IMR-90 (cell line): ENCODE data around the gene TAP2. TPM values are rescaled to one million over a fixed set of nuclear protein-coding genes. Genes with fewer than 3 reads are reported as not detected.

ENCODE experiments used
- ATAC-seq: fragments of 200-7000 bp; cut with Tn5 transposase; 2 replicates; pipeline ENCODE4 v1.9.1; 2020; ENCODE audit warnings: low read depth, mild to moderate bottlenecking, moderate library complexity
- BruUV-seq: library from RNA; stranded (reverse); fragments of 400-500 nt; replicated peaks from 2 replicates; lab custom pipeline; 2021; lab: Mats Ljungman, UMichigan
- CTCF ChIA-PET: fragments of 300-600 bp; formaldehyde crosslinking; extraction: SDS; loops from one replicate; lab custom pipeline; 2021; ENCODE audit warnings: antibody characterized with exemption; lab: Yijun Ruan, JAX
- POLR2A ChIA-PET: fragments of 300-600 bp; sonication (Branson Sonifier 250); formaldehyde crosslinking; loops from one replicate; lab custom pipeline; 2022; ENCODE audit warnings: antibody characterized with exemption; ENCODE audit not compliant: unreplicated experiment; lab: Charles Lee
- DNase-seq: peaks from one replicate; pipeline ENCODE4 v3.0.0; 2013
- H2AFZ ChIP-seq: replicated peaks from 2 replicates; pipeline ENCODE3; 2013; ENCODE audit warnings: low read length, mild to moderate bottlenecking; ENCODE audit not compliant: poor library complexity
- H2AK5ac ChIP-seq: 2 replicates; pipeline ENCODE4 v1.6.1; 2013; ENCODE audit warnings: low read depth, low read length, inconsistent platforms
- H2AK9ac ChIP-seq: replicated peaks from 2 replicates; pipeline ENCODE3; 2013; ENCODE audit warnings: mild to moderate bottlenecking, low read depth, low read length, moderate library complexity; ENCODE audit not compliant: poor library complexity
- H2BK120ac ChIP-seq: 2 replicates; pipeline ENCODE4 v1.6.1; 2013; ENCODE audit warnings: low read depth, low read length, inconsistent platforms
- H2BK15ac ChIP-seq: 3 replicates; pipeline ENCODE4 v1.6.1; 2013; ENCODE audit warnings: low read depth, low read length, inconsistent platforms
- H2BK20ac ChIP-seq: 2 replicates; pipeline ENCODE4 v1.6.1; 2013; ENCODE audit warnings: low read depth, mild to moderate bottlenecking, inconsistent platforms, low read length, moderate library complexity
- H2BK5ac ChIP-seq: 2 replicates; pipeline ENCODE4 v1.6.1; 2013; ENCODE audit warnings: mild to moderate bottlenecking, low read depth, low read length, inconsistent platforms; ENCODE audit not compliant: poor library complexity, severe bottlenecking
- H3K14ac ChIP-seq: replicated peaks from 2 replicates; pipeline ENCODE4 v1.6.1; 2013; ENCODE audit warnings: low read depth, low read length, inconsistent platforms
- H3K18ac ChIP-seq: 2 replicates; pipeline ENCODE4 v1.6.1; 2013; ENCODE audit warnings: low read depth, low read length, control low read depth
- H3K23ac ChIP-seq: 2 replicates; pipeline ENCODE4 v1.6.1; 2013; ENCODE audit warnings: low read depth, low read length, inconsistent platforms
- H3K27ac ChIP-seq: 2 replicates; pipeline ENCODE4 v1.5.1; 2013; ENCODE audit warnings: mild to moderate bottlenecking, control low read depth, low read length; ENCODE audit not compliant: insufficient read depth
- H3K27me3 ChIP-seq: 2 replicates; pipeline ENCODE4 v1.6.1; 2013; ENCODE audit warnings: low read length; ENCODE audit not compliant: control insufficient read depth, insufficient read depth
- H3K36me3 ChIP-seq: 2 replicates; pipeline ENCODE4 v1.6.1; 2013; ENCODE audit warnings: low read length, mixed read lengths; ENCODE audit not compliant: control insufficient read depth, insufficient read depth
- H3K4ac ChIP-seq: 2 replicates; pipeline ENCODE4 v1.6.1; 2013; ENCODE audit warnings: low read depth, low read length, inconsistent platforms
- H3K4me1 ChIP-seq: 2 replicates; pipeline ENCODE4 v1.6.1; 2013; ENCODE audit warnings: low read length, mixed read lengths; ENCODE audit not compliant: control insufficient read depth, insufficient read depth
- H3K4me2 ChIP-seq: 2 replicates; pipeline ENCODE4 v1.6.1; 2013; ENCODE audit warnings: low read depth, mild to moderate bottlenecking, control low read depth, low read length, moderate library complexity
- H3K4me3 ChIP-seq: 2 replicates; pipeline ENCODE4 v1.5.1; 2013; ENCODE audit warnings: low read depth, mild to moderate bottlenecking, control low read depth, low read length, moderate library complexity; ENCODE audit not compliant: insufficient read depth
- H3K56ac ChIP-seq: 2 replicates; pipeline ENCODE4 v1.6.1; 2013; ENCODE audit warnings: low read length, inconsistent platforms; ENCODE audit not compliant: insufficient read depth; ENCODE audit errors: extremely low read depth
- H3K79me1 ChIP-seq, 2 experiments: 2 replicates each; pipeline ENCODE4 v1.6.1; 2013; ENCODE audit warnings: low read length in 2 of 2, inconsistent platforms in 1 of 2, low read depth in 1 of 2
- H3K9ac ChIP-seq: 2 replicates; pipeline ENCODE4 v1.6.1; 2013; ENCODE audit warnings: low read depth, low read length, control low read depth
- H3K9me1 ChIP-seq: 2 replicates; pipeline ENCODE4 v1.6.1; 2013; ENCODE audit warnings: low read length, inconsistent platforms; ENCODE audit not compliant: insufficient read depth
- H3K9me3 ChIP-seq: 2 replicates; pipeline ENCODE4 v1.6.1; 2013; ENCODE audit warnings: low read length; ENCODE audit not compliant: control insufficient read depth, insufficient read depth
- H4K20me1 ChIP-seq: 2 replicates; pipeline ENCODE4 v1.6.1; 2013; ENCODE audit warnings: low read length, inconsistent platforms; ENCODE audit not compliant: insufficient read depth
- H4K5ac ChIP-seq: 2 replicates; pipeline ENCODE4 v1.6.1; 2013; ENCODE audit warnings: mild to moderate bottlenecking, low read depth, low read length, control low read depth
- H4K8ac ChIP-seq, 2 experiments: 2 replicates each; pipeline ENCODE4 v1.6.1; 2013; ENCODE audit warnings: low read depth in 2 of 2, low read length in 2 of 2, control low read depth in 1 of 2, inconsistent platforms in 1 of 2
- H4K91ac ChIP-seq: 2 replicates; pipeline ENCODE4 v1.6.1; 2013; ENCODE audit warnings: low read depth, low read length, inconsistent platforms; ENCODE audit not compliant: insufficient read depth
- CHD1 ChIP-seq: IDR thresholded peaks from 2 replicates; pipeline ENCODE4 v1.6.1; 2012; ENCODE audit warnings: low read depth, low read length, improper control_type of control experiment
- SMC3 ChIP-seq: fragments of 150-350 bp; IDR thresholded peaks from 2 replicates; pipeline ENCODE4 v1.6.1; 2016; ENCODE audit warnings: low read depth, mild to moderate bottlenecking, antibody characterized with exemption, low read length, moderate library complexity
- WGBS, 2 experiments: methylation state at CpG; one replicate each; pipeline versions ENCODE4 v1.1.5 to v1.1.7; 2013; ENCODE audit warnings: missing lambda C conversion rate in 2 of 2; ENCODE audit not compliant: insufficient read length in 1 of 2; ENCODE audit errors: extremely low coverage in 2 of 2; 5-methylcytosine and 5-hydroxymethylcytosine counted together
- dilution Hi-C: fragments of 300-500 bp; cut with HindIII; formaldehyde crosslinking; loops from one replicate; pipeline ENCODE4 v1.14.3; 2018; ENCODE audit warnings: low sequenced_read_pairs; ENCODE audit not compliant: unreplicated experiment
- in situ Hi-C: fragments of 300-500 bp; cut with MboI; formaldehyde crosslinking; loops from 3 replicates; pipeline ENCODE4 v1.14.3; 2019; ENCODE audit warnings: low sequenced_read_pairs, inconsistent platforms, mixed read lengths
- intact Hi-C: fragments of 100-400 bp; cut with micrococcal nuclease; formaldehyde crosslinking; loops from 2 replicates; pipeline ENCODE4 v1.10.0; 2022
- polyA plus RNA-seq, 3 experiments: library from polyadenylated mRNA; depleted of rRNA; stranded (reverse); fragments of >200 nt; gene quantifications; 2 replicates each; pipeline ENCODE4 v1.2.3, GENCODE V29; 2012; ENCODE audit warnings: low replicate concordance in 1 of 3
- total RNA-seq: library from RNA; depleted of rRNA; stranded (reverse); fragments of >200 nt; gene quantifications from 2 replicates; pipeline ENCODE4 v1.2.3, GENCODE V29; 2012

Gene TAP2
- total and polyA plus RNA-seq, 2 of the 4 experiments (the other 2 are of a cell fraction), result 6.6 to 11.4 TPM

DNA sequence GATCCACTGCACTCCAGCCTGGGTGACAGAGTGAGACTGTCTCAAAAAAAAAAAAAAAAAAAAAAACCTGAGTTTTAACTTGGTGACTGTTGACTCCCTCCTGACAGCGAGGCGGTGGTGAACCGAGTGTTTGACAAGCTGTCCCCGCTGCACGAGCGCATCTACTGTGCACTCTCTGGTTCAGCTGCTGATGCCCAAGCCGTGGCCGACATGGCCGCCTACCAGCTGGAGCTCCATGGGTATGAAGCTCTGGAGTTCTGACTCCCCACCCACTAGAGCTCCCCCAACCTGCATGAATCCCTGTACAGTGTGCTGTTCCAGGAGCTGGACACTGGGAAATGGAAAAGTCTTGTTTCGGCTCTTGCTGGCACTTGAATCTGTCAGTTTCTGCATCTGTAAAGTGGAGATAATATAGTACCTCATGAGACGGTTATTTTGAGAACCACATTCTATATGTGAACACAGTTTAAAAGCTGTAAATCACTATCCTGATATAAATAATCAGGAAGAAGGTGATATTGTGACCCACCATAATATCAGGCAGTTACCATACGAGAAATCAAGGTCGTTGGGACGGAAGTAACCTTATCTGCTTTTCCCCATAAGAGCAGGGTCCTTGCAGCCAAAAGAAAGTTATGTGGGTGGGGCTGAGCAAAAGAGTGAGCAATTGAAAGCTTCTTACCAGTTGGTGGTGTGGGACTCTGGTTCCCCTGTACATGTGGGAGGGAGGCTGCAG is 18.8 kb upstream of the TAP2 start:
- Histone ChIP-seq H3K9me1 (no peaks in the 10 kb centered on the region), H3K27ac (no peak overlapping the region), H3K36me3 (no peaks in the 10 kb centered on the region; the same call in 1 of the 2 replicates), H3K56ac (no peak overlapping the region), H3K4me1 (peaks cover 4% of the 10 kb centered on the region), H3K14ac (no peak overlapping the region), H4K5ac (no peak overlapping the region), H2AK5ac (no peak overlapping the region), H3K4ac (no peak overlapping the region), H2BK120ac (no peak overlapping the region), H2AK9ac (no peak overlapping the region), H3K4me3 (no peak overlapping the region), H2BK5ac (no peak overlapping the region), H2BK15ac (no peak overlapping the region), H4K91ac (no peak overlapping the region), H3K79me1 (peaks cover 2 to 14% of the 10 kb centered on the region in 2 experiments), H3K4me2 (no peak overlapping the region), H3K27me3 (no peaks in the 10 kb centered on the region), H2AFZ (no peak overlapping the region), H3K9ac (no peak overlapping the region), H3K9me3 (no peaks in the 10 kb centered on the region), H4K8ac (no peak overlapping the region), H3K23ac (no peak overlapping the region), H2BK20ac (no peak overlapping the region), H3K18ac (no peak overlapping the region), H4K20me1 (no peaks in the 10 kb centered on the region)
- ChIA-PET CTCF (interaction anchor here (1.5 to 4.4 kb wide), 2 partner anchors 11 to 19 kb away, joined by 6 to 44 read pairs; partner anchors contain the start of gene TAP2), POLR2A (interaction anchor here (1.5 kb wide), 1 partner anchor 11 kb away, joined by 3 read pairs; no protein-coding TSS in a partner anchor)
- no peak for ATAC-seq
- DNase-seq, result no peak
- in situ Hi-C loops (no loop called here), dilution Hi-C loops (no loop called here), intact Hi-C loops (no loop called here)
- no TSS peak for BruUV-seq
- TF ChIP-seq SMC3 (no peak), CHD1 (no peak)
- WGBS, 2 experiments, result no CpG with 5 or more reads among the region's 14 CpGs
